ENCODE measurements around the gene TFIP11.

Gene TFIP11

GRCh38 chr22:26512149-26512793 is at the start of gene TFIP11:
Gene TFIP11, minus strand, starts transcription at chr22:26512473. Its CDS starts 2,201 bp downstream, at chr22:26510272.
- DNase-seq (ENCODE audit: low read depth): peak; percentile 95
- TF ChIP-seq CTCF (IDR thresholded peaks at IDR 0.05; ENCODE audit: insufficient read depth, low read depth, low read length, missing control alignments): no peak
- peak within 1 kb of the TSS; percentile 100 for H3K4me3 ChIP-seq (ENCODE audit: low read length)

GRCh38 chr22:26561756-26562417 is 49.6 kb upstream of the TFIP11 start:
- DNase-seq (ENCODE audit: low read depth): no peak
- no peak for TF ChIP-seq CTCF (IDR thresholded peaks at IDR 0.05; ENCODE audit: insufficient read depth, low read depth, low read length, missing control alignments)
- H3K4me3 ChIP-seq (ENCODE audit: low read length): no peak overlapping the region

- H3K4me3 ChIP-seq (ENCODE audit: low read length): no peak overlapping the region
- no peak for DNase-seq (ENCODE audit: low read depth)
- TF ChIP-seq CTCF (IDR thresholded peaks at IDR 0.05; ENCODE audit: insufficient read depth, low read depth, low read length, missing control alignments): no peak
These were observed 47.8 kb upstream of the TFIP11 start for GRCh38 chr22:26559961-26560575.

- TF ChIP-seq CTCF (IDR thresholded peaks at IDR 0.05; ENCODE audit: insufficient read depth, low read depth, low read length, missing control alignments): no peak
- DNase-seq (ENCODE audit: low read depth): no peak
- no peak overlapping the region for H3K4me3 ChIP-seq (ENCODE audit: low read length)
These were observed 46.1 kb upstream of the TFIP11 start for GRCh38 chr22:26558248-26558895.

GRCh38 chr22:26556904-26557303 is 44.6 kb upstream of the TFIP11 start:
- H3K4me3 ChIP-seq (ENCODE audit: low read length): no peak overlapping the region
- no peak for TF ChIP-seq CTCF (IDR thresholded peaks at IDR 0.05; ENCODE audit: insufficient read depth, low read depth, low read length, missing control alignments)
- DNase-seq (ENCODE audit: low read depth): no peak

GRCh38 chr22:26555478-26555877 is 43.2 kb upstream of the TFIP11 start:
- no peak overlapping the region for H3K4me3 ChIP-seq (ENCODE audit: low read length)
- DNase-seq (ENCODE audit: low read depth): no peak
- no peak for TF ChIP-seq CTCF (IDR thresholded peaks at IDR 0.05; ENCODE audit: insufficient read depth, low read depth, low read length, missing control alignments)

Measured in epithelial cell of esophagus (primary cell).